CD8-positive, alpha-beta memory T cell (primary cell): ENCODE results near the gene PHKG2. TPM values are rescaled to one million over a fixed set of nuclear protein-coding genes. Genes with fewer than 3 reads are reported as not detected.

Source experiments
- CTCF ChIA-PET: fragments of 350-600 bp; sonication (Branson Sonifier 250); formaldehyde crosslinking; loops from one replicate; lab custom pipeline; 2021; ENCODE audit warnings: antibody characterized with exemption; lab: Charles Lee
- POLR2A ChIA-PET: fragments of 350-600 bp; sonication (Branson Sonifier 250); formaldehyde crosslinking; loops from one replicate; lab custom pipeline; 2021; ENCODE audit warnings: antibody characterized with exemption; lab: Charles Lee
- DNase-seq, 5 donors: peaks; one replicate each; pipeline versions ENCODE4 v3.0.0 to v3.0.0-alpha.2; 2020 to 2022; ENCODE audit warnings: mixed read lengths in 1 of 5
- H3K27ac ChIP-seq: one replicate; pipeline ENCODE4 v1.7.0; 2013; ENCODE audit warnings: low read depth, mild to moderate bottlenecking, low read length, moderate library complexity
- H3K27me3 ChIP-seq: 2 replicates; pipeline ENCODE4 v1.7.0; 2013; ENCODE audit warnings: low read length, mild to moderate bottlenecking; ENCODE audit not compliant: insufficient read depth, poor library complexity, severe bottlenecking
- H3K36me3 ChIP-seq: 2 replicates; pipeline ENCODE4 v1.7.0; 2013; ENCODE audit warnings: mild to moderate bottlenecking, low read length, moderate library complexity; ENCODE audit not compliant: insufficient read depth
- H3K4me1 ChIP-seq: 2 replicates; pipeline ENCODE4 v1.7.0; 2013; ENCODE audit warnings: mild to moderate bottlenecking, low read length, moderate library complexity; ENCODE audit not compliant: insufficient read depth
- H3K4me3 ChIP-seq: 2 replicates; pipeline ENCODE4 v1.7.0; 2013; ENCODE audit warnings: mild to moderate bottlenecking, low read length
- H3K9me3 ChIP-seq: 2 replicates; pipeline ENCODE4 v1.7.0; 2013; ENCODE audit warnings: mild to moderate bottlenecking, low read length
- H3K27ac Mint-ChIP-seq, 8 donors: one replicate each; pipeline ENCODE4 v1.8.0; 2020 to 2021; ENCODE audit warnings: mixed read lengths in 8 of 8, mild to moderate bottlenecking in 6 of 8, inconsistent platforms in 3 of 8, moderate library complexity in 3 of 8
- H3K27me3 Mint-ChIP-seq, 2 donors: one replicate each; pipeline ENCODE4 v1.8.0; 2020 to 2021; ENCODE audit warnings: mixed read lengths in 2 of 2, mild to moderate bottlenecking in 1 of 2, moderate library complexity in 1 of 2
- H3K36me3 Mint-ChIP-seq, 3 donors: one replicate each; pipeline ENCODE4 v1.8.0; 2020 to 2021; ENCODE audit warnings: mixed read lengths in 3 of 3, inconsistent platforms in 1 of 3, mild to moderate bottlenecking in 1 of 3
- H3K4me1 Mint-ChIP-seq, 3 donors: one replicate each; pipeline ENCODE4 v1.8.0; 2020 to 2021; ENCODE audit warnings: mixed read lengths in 3 of 3, inconsistent platforms in 1 of 3, mild to moderate bottlenecking in 1 of 3
- H3K4me3 Mint-ChIP-seq, 7 donors: one replicate each; pipeline ENCODE4 v1.8.0; 2020 to 2021; ENCODE audit warnings: mixed read lengths in 7 of 7, mild to moderate bottlenecking in 6 of 7, moderate library complexity in 4 of 7, inconsistent platforms in 2 of 7
- H3K9me3 Mint-ChIP-seq, 5 donors: one replicate each; pipeline ENCODE4 v1.8.0; 2020 to 2022; ENCODE audit warnings: mixed read lengths in 5 of 5, mild to moderate bottlenecking in 3 of 5, moderate library complexity in 2 of 5, inconsistent platforms in 1 of 5
- polyA plus RNA-seq: library from polyadenylated mRNA; unstranded; fragments of 300-500 nt; fragmentation: Illumina TruSeq; gene quantifications from one replicate; pipeline ENCODE4 v1.2.3, GENCODE V29; 2021
- total RNA-seq, 2 experiments: library from RNA; stranded (reverse); gene quantifications; one replicate each; pipeline ENCODE4 v1.2.3, GENCODE V29; 2021

The PHKG2 gene
- total and polyA plus RNA-seq, 3 experiments from 2014 or later, result 31.8 to 47.0 (median 32.2) TPM

DNA sequence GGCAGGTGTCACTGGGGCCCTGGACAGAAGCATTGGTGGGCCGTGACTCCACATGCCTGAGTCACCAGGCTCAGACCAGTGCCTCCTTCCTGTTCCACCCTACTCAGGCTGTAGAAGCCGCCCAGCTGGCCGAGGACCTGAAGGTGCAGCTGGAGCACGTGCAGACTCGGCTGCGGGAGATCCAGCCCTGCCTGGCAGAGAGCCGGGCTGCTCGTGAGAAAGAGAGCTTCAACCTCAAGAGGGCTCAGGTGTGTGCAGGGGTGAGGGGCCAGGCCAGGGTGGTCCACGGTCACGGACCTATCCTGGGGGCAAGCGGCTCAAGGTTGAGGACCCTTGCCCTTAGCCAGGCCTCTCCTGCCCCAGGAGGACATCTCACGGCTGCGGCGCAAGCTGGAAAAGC lies 23.5 kb downstream of the PHKG2 start:
- CTCF ChIA-PET, result no interaction called here
- Histone ChIP-seq H3K4me1 (peaks cover 14% of the 10 kb centered on the region), H3K27me3 (no peaks in the 10 kb centered on the region), H3K36me3 (peaks cover 52% of the 10 kb centered on the region), H3K27ac (no peak overlapping the region), H3K4me3 (no peak overlapping the region), H3K9me3 (no peaks in the 10 kb centered on the region)
- Mint-ChIP-seq H3K4me1 (peaks cover 25 to 50% (median 33%) of the 10 kb centered on the region in 3 donors), H3K27me3 (no peaks in the 10 kb centered on the region), H3K4me3 (no peak overlapping the region), H3K9me3 (no peaks in the 10 kb centered on the region), H3K36me3 (peaks cover 4 to 80% (median 26%) of the 10 kb centered on the region in 3 donors), H3K27ac (no peak overlapping the region)
- POLR2A ChIA-PET, result no interaction called here
- DNase-seq, result no peak

DNA sequence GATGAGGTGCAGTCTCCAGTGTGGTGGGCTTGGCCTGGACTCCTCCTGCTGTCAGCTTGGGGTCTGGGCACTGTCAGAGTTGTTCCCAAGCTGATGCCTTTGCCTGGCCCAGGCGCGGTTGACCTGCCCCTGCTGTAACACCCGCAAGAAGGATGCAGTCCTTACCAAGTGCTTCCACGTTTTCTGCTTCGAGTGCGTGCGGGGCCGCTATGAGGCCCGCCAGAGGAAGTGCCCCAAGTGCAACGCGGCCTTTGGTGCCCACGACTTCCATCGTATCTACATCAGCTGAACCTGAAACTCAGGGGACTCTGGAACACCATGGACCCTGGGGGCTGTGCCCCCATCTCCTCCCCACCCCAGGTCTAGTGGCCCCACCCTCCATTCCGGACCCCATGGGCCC lies 25.6 kb downstream of the PHKG2 start:
- POLR2A ChIA-PET, result no interaction called here
- no peaks in the 10 kb centered on the region for H3K9me3 ChIP-seq
- Mint-ChIP-seq H3K27ac (peak overlapping the region in 3 of 8 donors; percentile 12 to 58 (median 56)), H3K27me3 (peaks cover 0 to 6% of the 10 kb centered on the region in 2 donors), H3K4me1 (peaks cover 19 to 39% (median 24%) of the 10 kb centered on the region in 3 donors), H3K9me3 (no peaks in the 10 kb centered on the region), H3K4me3 (no peak overlapping the region), H3K36me3 (peaks cover 0 to 59% (median 14%) of the 10 kb centered on the region in 3 donors)
- no peak overlapping the region for H3K27ac ChIP-seq
- peaks cover 4% of the 10 kb centered on the region for H3K4me1 ChIP-seq
- DNase-seq, result no peak
- no peak overlapping the region for H3K4me3 ChIP-seq
- H3K36me3 ChIP-seq, result peaks cover 32% of the 10 kb centered on the region
- CTCF ChIA-PET, result no interaction called here
- no peaks in the 10 kb centered on the region for H3K27me3 ChIP-seq

DNA sequence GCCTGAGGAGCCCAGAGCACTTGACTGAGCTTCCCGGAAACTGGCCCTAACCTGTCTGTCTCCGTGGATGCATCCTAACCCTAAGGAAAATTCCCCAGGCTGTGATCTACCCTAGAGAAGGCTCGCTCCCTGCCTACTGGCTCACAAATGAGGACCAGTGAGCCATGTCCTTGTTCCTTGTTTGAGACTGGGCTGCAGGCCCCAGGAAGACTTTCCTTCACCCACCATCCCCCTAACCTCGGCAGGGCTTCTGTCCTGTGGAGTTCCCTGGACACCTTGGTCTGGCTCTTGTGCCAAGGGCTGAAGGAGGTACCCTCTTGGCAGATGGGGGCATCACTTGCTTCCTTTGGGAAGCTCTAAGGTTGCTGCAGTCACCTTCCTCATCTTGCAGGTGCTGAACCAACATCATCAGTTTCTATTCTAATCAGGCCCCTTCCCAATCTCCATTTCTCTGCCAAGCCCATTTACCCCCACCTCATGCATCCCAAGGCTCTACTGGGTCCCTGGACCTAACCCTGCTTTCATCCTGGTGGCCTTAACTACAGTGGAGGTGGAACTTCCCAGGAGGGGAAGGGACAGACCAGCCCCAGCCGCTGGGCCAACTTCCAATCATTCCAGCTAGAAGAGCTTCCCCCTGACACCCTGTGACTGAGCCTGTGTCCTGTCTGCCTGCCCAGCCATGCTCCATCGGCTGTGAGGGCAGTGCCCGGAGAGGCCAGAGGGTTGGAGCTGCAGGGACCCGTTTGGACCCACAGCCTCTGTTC lies 26.3 kb downstream of the PHKG2 start:
- Mint-ChIP-seq H3K4me1 (peaks cover 19 to 39% (median 20%) of the 10 kb centered on the region in 3 donors), H3K27ac (peak overlapping the region in 4 of 8 donors; percentile 56 to 96 (median 73)), H3K4me3 (peak overlapping the region; percentile 48 to 94 (median 92)), H3K36me3 (peaks cover 0 to 52% (median 13%) of the 10 kb centered on the region in 3 donors), H3K27me3 (peaks cover 0 to 6% of the 10 kb centered on the region in 2 donors), H3K9me3 (no peaks in the 10 kb centered on the region)
- DNase-seq, result no peak
- H3K4me3 ChIP-seq, result peak overlapping the region; percentile 77
- peaks cover 25% of the 10 kb centered on the region for H3K36me3 ChIP-seq
- H3K27ac ChIP-seq, result no peak overlapping the region
- ChIA-PET CTCF (interaction anchor here (0.6 kb wide), 1 partner anchor 40 kb away, joined by 3 read pairs; no protein-coding TSS in a partner anchor), POLR2A (interaction anchor here (0.5 to 1.4 kb wide), 3 partner anchors 27 to 357 kb away, joined by 4 to 5 read pairs (median 5); partner anchors contain the start of gene PHKG2)
- H3K4me1 ChIP-seq, result peaks cover 4% of the 10 kb centered on the region
- H3K9me3 ChIP-seq, result no peaks in the 10 kb centered on the region
- no peaks in the 10 kb centered on the region for H3K27me3 ChIP-seq

DNA sequence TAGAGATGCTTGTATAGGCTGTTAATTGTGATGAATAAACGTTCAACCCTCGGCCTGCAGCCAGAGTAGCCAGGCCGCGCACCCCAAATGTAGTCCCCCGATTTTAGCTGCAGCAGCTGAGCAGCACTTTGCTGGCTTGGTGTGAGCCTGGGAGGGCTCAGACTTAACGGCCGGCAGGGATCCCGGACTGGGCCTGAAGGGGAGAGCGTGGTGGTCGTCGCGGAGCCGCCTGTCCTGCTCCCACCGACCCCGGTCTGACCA lies 26.8 kb downstream of the PHKG2 start:
- Mint-ChIP-seq H3K27me3 (peaks cover 0 to 6% of the 10 kb centered on the region in 2 donors), H3K4me3 (peak overlapping the region; percentile 86 to 94 (median 92)), H3K9me3 (no peaks in the 10 kb centered on the region), H3K4me1 (peaks cover 19 to 39% (median 20%) of the 10 kb centered on the region in 3 donors), H3K36me3 (peaks cover 0 to 49% (median 11%) of the 10 kb centered on the region in 3 donors), H3K27ac (peak overlapping the region in 3 of 8 donors; percentile 75 to 96 (median 76))
- ChIA-PET POLR2A (interaction anchor here (1.1 to 1.4 kb wide), 2 partner anchors 27 to 116 kb away, joined by 5 read pairs; partner anchors contain the start of gene PHKG2), CTCF (interaction anchor here (0.6 kb wide), 1 partner anchor 39 kb away, joined by 3 read pairs; no protein-coding TSS in a partner anchor)
- peak overlapping the region; percentile 77 for H3K4me3 ChIP-seq
- H3K36me3 ChIP-seq, result peaks cover 22% of the 10 kb centered on the region
- H3K27me3 ChIP-seq, result no peaks in the 10 kb centered on the region
- H3K4me1 ChIP-seq, result peaks cover 4% of the 10 kb centered on the region
- peak overlapping the region; percentile 67 for H3K27ac ChIP-seq
- no peaks in the 10 kb centered on the region for H3K9me3 ChIP-seq
- no peak for DNase-seq

DNA sequence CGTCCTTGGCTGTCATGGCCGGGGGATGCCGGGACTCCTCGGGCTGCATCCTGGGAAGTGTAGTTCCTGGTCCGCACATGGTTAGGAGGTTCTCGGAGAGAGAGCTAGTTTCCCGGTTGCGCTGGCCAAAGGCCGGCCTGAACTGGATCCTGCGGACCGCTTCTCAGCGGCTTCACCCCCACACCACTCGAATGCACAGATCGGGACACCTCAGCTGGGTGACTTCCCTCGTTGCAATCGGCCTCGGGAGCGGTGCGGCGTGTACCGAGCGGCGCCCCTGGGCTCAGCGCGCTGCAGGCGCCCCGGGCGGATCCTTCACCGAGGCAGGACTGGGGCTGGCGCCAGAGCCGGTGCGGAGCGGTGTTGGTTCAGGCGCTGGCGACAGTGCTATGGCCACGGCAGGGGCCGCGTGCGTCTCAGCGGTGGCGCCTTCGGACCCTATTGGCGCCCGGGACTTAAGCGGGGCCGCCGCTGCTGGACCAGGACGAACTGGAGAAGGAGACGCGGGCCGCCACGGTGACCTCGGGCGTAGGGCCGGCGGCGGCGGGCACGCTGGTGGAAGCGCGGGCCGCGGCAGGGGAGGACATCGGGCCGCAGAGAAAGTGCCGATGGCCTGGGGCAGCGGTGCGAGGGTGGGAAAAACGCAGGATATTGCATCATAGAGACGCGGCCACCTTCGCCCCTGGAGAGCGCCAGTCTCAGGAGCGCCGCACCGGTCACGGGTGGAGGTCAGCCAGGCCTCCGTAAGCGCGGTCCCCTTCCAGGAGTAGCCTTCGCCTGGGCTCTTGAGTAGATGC lies 27.4 kb downstream of the PHKG2 start:
- Mint-ChIP-seq H3K27me3 (peaks cover 0 to 6% of the 10 kb centered on the region in 2 donors), H3K36me3 (peaks cover 0 to 44% (median 11%) of the 10 kb centered on the region in 3 donors), H3K4me1 (peaks cover 19 to 39% (median 20%) of the 10 kb centered on the region in 3 donors), H3K9me3 (no peaks in the 10 kb centered on the region), H3K27ac (peak overlapping the region in 6 of 8 donors; percentile 50 to 96 (median 80)), H3K4me3 (peak overlapping the region; percentile 86 to 94 (median 92))
- ChIA-PET POLR2A (interaction anchor here (0.6 to 1.4 kb wide), 4 partner anchors 13 to 277 kb away, joined by 3 to 5 read pairs (median 5); partner anchors contain the start of gene PHKG2), CTCF (interaction anchor here (0.6 kb wide), 1 partner anchor 39 kb away, joined by 3 read pairs; no protein-coding TSS in a partner anchor)
- DNase-seq, result peak; percentile 14 to 60 (median 34)
- Histone ChIP-seq H3K4me1 (peaks cover 4% of the 10 kb centered on the region), H3K27ac (peak overlapping the region; percentile 67), H3K9me3 (no peaks in the 10 kb centered on the region), H3K36me3 (peaks cover 18% of the 10 kb centered on the region), H3K27me3 (no peaks in the 10 kb centered on the region), H3K4me3 (peak overlapping the region; percentile 77)

DNA sequence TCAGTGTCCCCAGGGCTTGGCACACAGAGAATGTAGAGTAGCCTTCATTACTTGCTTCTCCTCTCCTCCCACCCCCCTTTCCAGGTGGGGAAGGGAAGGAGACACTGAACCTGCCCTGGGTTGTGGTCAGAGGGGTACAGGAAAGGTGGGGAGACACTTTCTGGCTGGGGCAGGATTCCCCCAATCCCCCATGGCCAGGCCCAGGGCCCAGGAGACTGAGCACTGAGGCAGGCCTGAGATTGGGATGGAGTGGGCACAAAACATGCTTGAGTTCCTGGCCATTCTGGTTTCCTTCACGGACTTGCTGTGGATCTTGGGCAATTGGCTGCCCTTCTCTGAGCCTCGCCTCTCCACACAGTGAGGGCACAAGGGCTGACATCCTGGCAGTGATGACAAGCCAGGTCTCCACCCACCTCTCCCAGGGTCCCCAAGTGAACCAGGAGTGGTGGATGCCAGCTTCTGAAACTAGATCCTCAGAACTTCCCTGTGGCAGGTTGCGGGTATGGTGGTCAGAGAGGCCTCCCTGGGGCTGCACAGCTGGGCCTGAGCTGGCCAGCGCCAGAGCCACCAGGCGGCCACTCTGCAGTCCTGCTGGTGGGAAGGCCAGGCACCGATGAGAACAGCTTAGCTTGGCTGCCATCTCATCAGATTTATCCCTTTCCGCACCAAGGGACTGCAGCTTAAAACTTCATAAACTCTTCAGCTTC lies 29.5 kb downstream of the PHKG2 start:
- no peaks in the 10 kb centered on the region for H3K9me3 ChIP-seq
- CTCF ChIA-PET, result no interaction called here
- Mint-ChIP-seq H3K9me3 (no peaks in the 10 kb centered on the region), H3K4me3 (peak overlapping the region in 4 of 7 donors; percentile 19 to 88 (median 48)), H3K4me1 (peaks cover 13 to 31% (median 15%) of the 10 kb centered on the region in 3 donors), H3K36me3 (peaks cover 0 to 23% (median 5%) of the 10 kb centered on the region in 3 donors), H3K27me3 (peaks cover 0 to 6% of the 10 kb centered on the region in 2 donors), H3K27ac (no peak overlapping the region)
- H3K36me3 ChIP-seq, result peaks cover 2% of the 10 kb centered on the region
- POLR2A ChIA-PET, result no interaction called here
- peak overlapping the region; percentile 38 for H3K27ac ChIP-seq
- no peak for DNase-seq
- no peaks in the 10 kb centered on the region for H3K27me3 ChIP-seq
- no peak overlapping the region for H3K4me3 ChIP-seq
- H3K4me1 ChIP-seq, result peaks cover 4% of the 10 kb centered on the region

DNA sequence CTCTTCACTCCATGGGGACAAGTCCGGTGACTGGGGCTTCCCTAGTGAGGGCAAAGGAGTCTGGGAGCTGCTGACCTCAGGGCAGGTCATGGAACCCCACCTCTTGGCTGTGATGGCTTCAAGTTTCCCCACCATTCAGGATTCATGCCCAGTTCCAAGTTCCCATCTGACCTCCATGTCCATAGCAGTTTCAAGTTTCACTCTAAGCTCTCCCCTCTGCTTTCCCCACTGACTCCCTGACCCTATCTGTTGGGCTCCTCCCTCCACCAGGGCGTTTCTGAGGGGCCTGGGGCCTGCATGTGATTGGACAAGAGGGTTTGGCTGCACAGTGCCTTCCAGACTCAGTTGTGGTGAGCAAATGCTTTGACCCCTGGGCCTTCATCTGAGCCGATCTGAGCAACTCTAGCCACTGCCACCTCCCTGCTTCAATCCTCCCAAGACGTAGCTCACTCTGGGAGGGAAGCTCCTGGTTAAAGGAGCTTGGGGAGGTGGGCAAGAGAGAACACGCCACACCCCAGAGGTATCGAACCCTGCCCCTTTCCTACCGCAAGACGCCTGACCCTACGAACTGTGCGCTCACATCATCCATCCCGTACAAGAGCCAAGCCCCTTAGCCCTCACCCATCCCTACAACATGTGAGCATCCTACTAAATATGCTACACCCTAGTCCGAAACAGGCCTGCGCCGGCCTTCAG lies 30.5 kb downstream of the PHKG2 start:
- peak overlapping the region in 2 of 7 donors; percentile 32 to 44 for H3K4me3 Mint-ChIP-seq
- Histone ChIP-seq H3K27me3 (no peaks in the 10 kb centered on the region), H3K4me1 (peaks cover 4% of the 10 kb centered on the region), H3K27ac (peak overlapping the region; percentile 38), H3K36me3 (no peaks in the 10 kb centered on the region), H3K4me3 (no peak overlapping the region), H3K9me3 (no peaks in the 10 kb centered on the region)
- CTCF ChIA-PET, result no interaction called here
- no peak overlapping the region for H3K27ac Mint-ChIP-seq
- H3K4me1 Mint-ChIP-seq, result peaks cover 8 to 27% (median 8%) of the 10 kb centered on the region in 3 donors
- POLR2A ChIA-PET, result no interaction called here
- H3K36me3 Mint-ChIP-seq, result peaks cover 0 to 22% (median 2%) of the 10 kb centered on the region in 3 donors
- DNase-seq, result no peak
- peaks cover 0 to 6% of the 10 kb centered on the region in 2 donors for H3K27me3 Mint-ChIP-seq
- H3K9me3 Mint-ChIP-seq, result no peaks in the 10 kb centered on the region
